H1 (cell line): ENCODE data around the gene VPREB1. TPM values are rescaled to one million over a fixed set of nuclear protein-coding genes. Genes with fewer than 3 reads are reported as not detected.
A peak's percentile ranks its signal among the peaks of the same experiment; 100 is the strongest.

Experiments used
- CTCF ChIA-PET: fragments of 300-600 bp; sonication (Branson Sonifier 250); formaldehyde crosslinking; loops from one replicate; lab custom pipeline; 2021; ENCODE audit not compliant: partially characterized antibody; lab: Charles Lee
- POLR2A ChIA-PET: fragments of 300-600 bp; sonication (Branson Sonifier 250); formaldehyde crosslinking; loops from one replicate; lab custom pipeline; 2021; ENCODE audit warnings: inconsistent platforms; ENCODE audit not compliant: partially characterized antibody; lab: Charles Lee
- DNase-seq, 2 experiments: peaks; one replicate each; pipeline versions ENCODE4 v3.0.0 to v3.0.0-alpha.2; 2010 to 2022; ENCODE audit warnings: low spot score in 2 of 2, low read depth in 1 of 2, mixed read lengths in 1 of 2
- FAIRE-seq: peaks from 2 replicates; lab custom pipeline; 2011; peaks lifted over from hg19 to GRCh38; lab: Jason Lieb, UNC
- H2AFZ ChIP-seq: 2 replicates; pipeline ENCODE4 v1.8.1; 2012; ENCODE audit warnings: low read length, inconsistent platforms
- H2AK5ac ChIP-seq: 2 replicates; pipeline ENCODE4 v1.6.1; 2013; ENCODE audit warnings: low read depth, low read length
- H2BK120ac ChIP-seq: replicated peaks from 2 replicates; pipeline ENCODE3; 2013; ENCODE audit warnings: low read depth, low read length, inconsistent platforms
- H2BK12ac ChIP-seq: 2 replicates; pipeline ENCODE4 v1.6.1; 2013; ENCODE audit warnings: low read depth, low read length
- H2BK15ac ChIP-seq: 2 replicates; pipeline ENCODE4 v1.6.1; 2013; ENCODE audit warnings: low read length
- H2BK20ac ChIP-seq: 2 replicates; pipeline ENCODE4 v1.6.1; 2013; ENCODE audit warnings: low read length
- H2BK5ac ChIP-seq: 2 replicates; pipeline ENCODE4 v1.6.1; 2013; ENCODE audit warnings: low read depth, low read length
- H3K14ac ChIP-seq: 2 replicates; pipeline ENCODE4 v1.6.1; 2013; ENCODE audit warnings: inconsistent platforms; ENCODE audit not compliant: insufficient read length
- H3K18ac ChIP-seq: 2 replicates; pipeline ENCODE4 v1.6.1; 2013; ENCODE audit warnings: low read length; ENCODE audit errors: extremely low read depth
- H3K23ac ChIP-seq: 2 replicates; pipeline ENCODE4 v1.6.1; 2013; ENCODE audit warnings: inconsistent platforms; ENCODE audit not compliant: insufficient read length
- H3K23me2 ChIP-seq: 2 replicates; pipeline ENCODE4 v1.6.1; 2013; ENCODE audit warnings: low read depth, low read length
- H3K27ac ChIP-seq: 2 replicates; pipeline ENCODE4 v1.6.1; 2011; ENCODE audit warnings: low read depth, low read length, inconsistent platforms
- H3K27me3 ChIP-seq, 4 experiments: replicated peaks in 1 of 4; 1 replicate in 1 of 4; 2 replicates in 3 of 4; pipeline versions ENCODE4 v1.6.1 to v1.8.1; 2011 to 2013; ENCODE audit warnings: low read length in 3 of 4, mild to moderate bottlenecking in 3 of 4, inconsistent platforms in 2 of 4, mixed read lengths in 2 of 4, moderate library complexity in 1 of 4; ENCODE audit not compliant: control insufficient read depth in 3 of 4, insufficient read depth in 3 of 4; ENCODE audit errors: extremely low read depth in 1 of 4
- H3K36me3 ChIP-seq, 4 experiments: 2 replicates each; pipeline versions ENCODE4 v1.6.1 to v1.8.1; 2011 to 2013; ENCODE audit warnings: mild to moderate bottlenecking in 4 of 4, low read length in 3 of 4, moderate library complexity in 2 of 4, control low read depth in 1 of 4, inconsistent platforms in 1 of 4; ENCODE audit not compliant: insufficient read depth in 4 of 4, control insufficient read depth in 2 of 4
- H3K4ac ChIP-seq: replicated peaks from 2 replicates; pipeline ENCODE3; 2013; ENCODE audit warnings: low read length, low read depth, mixed read lengths, inconsistent platforms; ENCODE audit not compliant: insufficient read length
- H3K4me1 ChIP-seq, 4 experiments: replicated peaks in 1 of 4; 1 replicate in 1 of 4; 2 replicates in 3 of 4; pipeline versions ENCODE4 v1.6.1 to v1.8.1; 2011 to 2013; ENCODE audit warnings: low read length in 3 of 4, inconsistent platforms in 2 of 4, mixed read lengths in 1 of 4; ENCODE audit not compliant: insufficient read depth in 4 of 4, control insufficient read depth in 3 of 4
- H3K4me2 ChIP-seq, 2 experiments: 2 replicates each; pipeline versions ENCODE4 v1.6.1 to v1.8.1; 2011 to 2013; ENCODE audit warnings: low read depth in 2 of 2, low read length in 2 of 2, control low read depth in 1 of 2, inconsistent platforms in 1 of 2, mild to moderate bottlenecking in 1 of 2; ENCODE audit not compliant: insufficient read depth in 1 of 2
- H3K4me3 ChIP-seq, 4 experiments: fragments of 200-600, 300-600 bp in 1 of 4; sonication (generic), shearing (Covaris generic), sonication (Bioruptor Twin) in 1 of 4; 2 replicates each; pipeline versions ENCODE4 v1.5.1 to v1.8.1; 2011 to 2016; ENCODE audit warnings: low read length in 4 of 4, low read depth in 3 of 4, control low read depth in 2 of 4, inconsistent platforms in 2 of 4, mild to moderate bottlenecking in 2 of 4, mixed read lengths in 1 of 4, moderate library complexity in 1 of 4; ENCODE audit not compliant: insufficient read depth in 2 of 4; ENCODE audit errors: extremely low read depth in 1 of 4
- H3K56ac ChIP-seq: replicated peaks from 2 replicates; pipeline ENCODE3; 2013; ENCODE audit warnings: low read depth, mild to moderate bottlenecking, mixed read lengths, low read length, inconsistent platforms; ENCODE audit not compliant: insufficient read length
- H3K79me1 ChIP-seq: 2 replicates; pipeline ENCODE4 v1.6.1; 2013; ENCODE audit warnings: low read depth, low read length, control low read depth
- H3K79me2 ChIP-seq, 2 experiments: 2 replicates each; pipeline versions ENCODE4 v1.6.1 to v1.8.1; 2012 to 2013; ENCODE audit warnings: low read length in 2 of 2, mild to moderate bottlenecking in 2 of 2, inconsistent platforms in 1 of 2; ENCODE audit not compliant: insufficient read depth in 2 of 2, control insufficient read depth in 1 of 2
- H3K9ac ChIP-seq, 4 experiments: replicated peaks in 1 of 4; 1 replicate in 1 of 4; 2 replicates in 3 of 4; pipeline versions ENCODE4 v1.6.1 to v1.8.1; 2011 to 2013; ENCODE audit warnings: low read depth in 3 of 4, low read length in 3 of 4, control low read depth in 2 of 4, mild to moderate bottlenecking in 2 of 4, moderate library complexity in 2 of 4, inconsistent platforms in 1 of 4; ENCODE audit errors: extremely low read depth in 1 of 4
- H3K9me3 ChIP-seq, 2 experiments: 2 replicates each; pipeline versions ENCODE4 v1.6.1 to v1.8.1; 2012 to 2013; ENCODE audit warnings: mild to moderate bottlenecking in 2 of 2, moderate library complexity in 2 of 2, control low read depth in 1 of 2, inconsistent platforms in 1 of 2, low read depth in 1 of 2, low read length in 1 of 2, mixed read lengths in 1 of 2; ENCODE audit not compliant: insufficient read depth in 2 of 2
- H4K20me1 ChIP-seq, 2 experiments: replicated peaks in 1 of 2; 2 replicates each; pipeline versions ENCODE3 to v1.8.1; 2011 to 2013; ENCODE audit warnings: inconsistent platforms in 2 of 2, low read length in 2 of 2, mild to moderate bottlenecking in 1 of 2; ENCODE audit not compliant: insufficient read depth in 2 of 2, control insufficient read depth in 1 of 2
- H4K5ac ChIP-seq: 2 replicates; pipeline ENCODE4 v1.6.1; 2013; ENCODE audit warnings: low read length, low read depth, mixed read lengths, inconsistent platforms; ENCODE audit not compliant: insufficient read length
- H4K8ac ChIP-seq: 2 replicates; pipeline ENCODE4 v1.8.0; 2013; ENCODE audit warnings: mild to moderate bottlenecking, moderate library complexity, low read length, inconsistent platforms; ENCODE audit not compliant: insufficient read depth; ENCODE audit errors: extremely low read depth
- H4K91ac ChIP-seq: replicated peaks from 2 replicates; pipeline ENCODE3; 2013; ENCODE audit warnings: low read length, mixed read lengths, inconsistent platforms; ENCODE audit not compliant: insufficient read length
- EZH2 ChIP-seq: fragments of 200-600 bp; sonication (generic); IDR thresholded peaks from 2 replicates; pipeline ENCODE4 v1.7.1; 2012; ENCODE audit warnings: low read depth, mild to moderate bottlenecking, moderate library complexity, low read length, inconsistent platforms; ENCODE audit not compliant: severe bottlenecking
- SIX5 ChIP-seq: IDR thresholded peaks from 2 replicates; pipeline ENCODE4 v1.6.1; 2011; ENCODE audit warnings: mild to moderate bottlenecking, low read depth, low read length
- WGBS, 2 experiments: shearing (Covaris generic) in 1 of 2; methylation state at CpG; one replicate each; pipeline versions ENCODE4 v1.1.6 to v1.1.7; 2013 to 2015; ENCODE audit warnings: low lambda C conversion rate in 2 of 2, mixed read lengths in 2 of 2, inconsistent platforms in 1 of 2, low coverage in 1 of 2, missing lambda C conversion rate in 1 of 2; ENCODE audit not compliant: insufficient replicate concordance in 2 of 2, insufficient coverage in 1 of 2, insufficient read length in 1 of 2; ENCODE audit errors: extremely low coverage in 1 of 2, missing lambda C conversion rate in 1 of 2; 5-methylcytosine and 5-hydroxymethylcytosine counted together
- polyA plus RNA-seq, 7 experiments: library from polyadenylated mRNA; depleted of rRNA in 3 of 7; stranded (reverse) in 5 of 7; unstranded in 2 of 7; fragments of >200 nt in 5 of 7; fragments of 200-250 nt in 2 of 7; gene quantifications; 1 replicate in 5 of 7; 2 replicates in 1 of 7; 4 replicates in 1 of 7; pipeline versions ENCODE4 v1.2.1 to v1.2.3, GENCODE V29; 2011 to 2013; ENCODE audit warnings: missing spikeins in 2 of 7, mixed read lengths in 2 of 7
- total RNA-seq: library from RNA; stranded (reverse); fragmentation: NEBNext Ultra II Directional; extraction: Animal tissue kit (Norgen Biotek cat#: 25700); gene quantifications from 2 replicates; pipeline ENCODE4 v1.2.1, GENCODE V29; 2021

VPREB1 gene
- total and polyA plus RNA-seq, 2 of the 8 experiments (the other 6 are each of a cell fraction or from before 2014, with no cell fraction given): not detected

GRCh38 chr22:22201930-22202343, 42.6 kb upstream of the VPREB1 start:
- Histone ChIP-seq H4K5ac (no peak overlapping the region), H2BK20ac (no peak overlapping the region), H3K23ac (no peak overlapping the region), H2AFZ (no peak overlapping the region), H3K4me1 (no peaks in the 10 kb centered on the region), H3K36me3 (no peaks in the 10 kb centered on the region), H2BK15ac (no peak overlapping the region), H3K27me3 (peaks cover 88 to 99% (median 97%) of the 10 kb centered on the region in 4 experiments), H3K9ac (no peak overlapping the region), H3K4me2 (no peak overlapping the region), H3K4ac (no peak overlapping the region), H3K14ac (no peak overlapping the region), H3K79me2 (no peaks in the 10 kb centered on the region), H2BK120ac (no peak overlapping the region), H2BK5ac (no peak overlapping the region), H4K91ac (no peak overlapping the region), H3K56ac (no peak overlapping the region), H3K27ac (no peak overlapping the region), H4K8ac (no peak overlapping the region), H2BK12ac (no peak overlapping the region), H3K9me3 (no peaks in the 10 kb centered on the region; a peak in 1 of 4 replicates), H4K20me1 (peaks cover 0 to 11% of the 10 kb centered on the region in 2 experiments), H2AK5ac (no peak overlapping the region), H3K18ac (no peak overlapping the region), H3K4me3 (no peak overlapping the region), H3K79me1 (no peaks in the 10 kb centered on the region), H3K23me2 (no peaks in the 10 kb centered on the region)
- FAIRE-seq (no peak), DNase-seq (no peak)
- POLR2A ChIA-PET: no interaction called here
- CTCF ChIA-PET: interaction anchor here (0.6 to 4.8 kb wide), 22 partner anchors 11 to 171 kb away, joined by 3 to 46 read pairs (median 4); no protein-coding TSS in a partner anchor
- WGBS, 2 experiments: 77% methylated on average over 6 of the region's 6 CpGs; no CpG with 5 or more reads in 1 of the 2 experiments
- TF ChIP-seq EZH2: peak; percentile 18
- no peak for TF ChIP-seq SIX5
